Activated CD8-positive, alpha-beta memory T cell treated with anti-CD3 and anti-CD28 coated beads for 4 hours (primary cell): ENCODE results near the gene FAM118B.

Source experiments
- DNase-seq, 2 donors: peaks; one replicate each; pipeline ENCODE4 v3.0.0-alpha.2; 2020; ENCODE audit warnings: low read depth in 2 of 2

FAM118B gene

GRCh38 chr11:126186708-126187529 is 24.7 kb upstream of the FAM118B start:
- no peak for DNase-seq

- no peak for DNase-seq
Measured at GRCh38 chr11:126188332-126189108, 23.1 kb upstream of the FAM118B start.

GRCh38 chr11:126189109-126189929 is 22.3 kb upstream of the FAM118B start:
- no peak for DNase-seq

GRCh38 chr11:126190792-126191191 is 20.8 kb upstream of the FAM118B start:
- no peak for DNase-seq

DNA sequence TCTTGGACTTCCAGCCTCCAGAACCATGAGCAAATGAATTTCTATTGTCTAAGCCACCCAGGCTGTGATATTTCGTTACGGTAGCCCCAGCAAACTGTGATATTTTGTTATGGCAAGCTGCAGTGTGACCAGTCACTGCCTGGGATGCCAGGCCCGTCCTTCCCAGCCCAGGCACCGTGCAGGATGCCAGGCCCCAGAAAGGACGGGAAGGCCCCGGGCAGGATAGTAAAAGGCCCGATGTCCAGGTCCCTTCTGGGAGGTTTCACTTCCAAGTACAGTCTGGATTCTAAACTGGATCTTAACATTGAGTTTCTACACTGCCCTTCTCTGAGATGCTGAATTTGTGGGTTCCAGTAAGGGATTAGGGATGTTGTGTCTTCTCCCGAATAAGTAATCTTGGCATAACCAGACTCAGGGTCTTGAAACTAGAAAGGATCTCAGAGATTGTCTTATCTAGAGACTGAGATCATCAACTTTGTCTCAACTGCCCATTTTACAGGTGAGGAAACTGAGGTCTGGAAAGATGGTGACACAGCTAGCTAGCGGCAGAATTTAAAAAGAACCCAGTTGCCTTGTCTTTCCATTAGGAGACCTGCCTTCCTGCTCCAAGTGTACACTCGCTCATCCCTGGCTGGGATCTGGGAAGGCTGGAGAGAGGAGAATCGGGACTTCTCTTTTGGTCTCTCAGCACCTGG is 20.1 kb upstream of the FAM118B start:
- DNase-seq: no peak

- DNase-seq: no peak
Measured at GRCh38 chr11:126192361-126192760, 19.2 kb upstream of the FAM118B start.

- DNase-seq: no peak
Measured at GRCh38 chr11:126193038-126193478, 18.5 kb upstream of the FAM118B start.

GRCh38 chr11:126194121-126194543 is 17.4 kb upstream of the FAM118B start:
- no peak for DNase-seq

- no peak for DNase-seq
Measured at GRCh38 chr11:126195119-126195518, 16.5 kb upstream of the FAM118B start.

DNA sequence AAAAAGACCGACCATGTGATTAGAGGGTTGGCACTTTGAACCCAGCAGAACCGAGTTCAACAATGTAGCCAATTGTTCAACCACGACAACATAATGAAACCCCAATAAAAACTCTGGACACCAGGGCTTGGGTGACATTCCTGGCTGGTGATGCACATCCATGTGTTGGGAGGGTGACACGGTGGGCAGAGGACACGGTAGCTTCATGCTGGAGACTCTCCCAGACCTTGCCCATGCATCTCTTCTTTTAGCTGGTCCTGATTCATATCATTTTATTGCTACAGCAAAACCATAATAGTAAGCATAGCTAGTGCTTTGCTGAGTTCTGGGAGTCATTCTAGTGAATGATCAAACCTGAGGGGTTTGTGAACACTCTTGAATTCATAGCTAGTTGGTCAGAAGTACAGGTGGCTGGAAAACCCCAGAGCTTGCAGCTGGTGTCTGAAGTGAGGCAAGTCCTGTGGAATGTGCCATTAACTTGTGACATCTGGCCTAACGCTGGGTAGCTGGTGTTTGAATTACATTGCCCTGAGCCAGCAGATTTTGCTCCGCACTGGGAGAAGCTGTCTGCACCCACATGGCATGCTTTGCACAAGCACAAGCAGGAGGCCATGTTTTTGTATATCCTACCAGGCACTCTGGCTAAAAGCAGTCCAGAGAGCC is 14.2 kb upstream of the FAM118B start:
- DNase-seq: no peak

- no peak for DNase-seq
Measured at GRCh38 chr11:126198648-126199047, 12.9 kb upstream of the FAM118B start.

DNA sequence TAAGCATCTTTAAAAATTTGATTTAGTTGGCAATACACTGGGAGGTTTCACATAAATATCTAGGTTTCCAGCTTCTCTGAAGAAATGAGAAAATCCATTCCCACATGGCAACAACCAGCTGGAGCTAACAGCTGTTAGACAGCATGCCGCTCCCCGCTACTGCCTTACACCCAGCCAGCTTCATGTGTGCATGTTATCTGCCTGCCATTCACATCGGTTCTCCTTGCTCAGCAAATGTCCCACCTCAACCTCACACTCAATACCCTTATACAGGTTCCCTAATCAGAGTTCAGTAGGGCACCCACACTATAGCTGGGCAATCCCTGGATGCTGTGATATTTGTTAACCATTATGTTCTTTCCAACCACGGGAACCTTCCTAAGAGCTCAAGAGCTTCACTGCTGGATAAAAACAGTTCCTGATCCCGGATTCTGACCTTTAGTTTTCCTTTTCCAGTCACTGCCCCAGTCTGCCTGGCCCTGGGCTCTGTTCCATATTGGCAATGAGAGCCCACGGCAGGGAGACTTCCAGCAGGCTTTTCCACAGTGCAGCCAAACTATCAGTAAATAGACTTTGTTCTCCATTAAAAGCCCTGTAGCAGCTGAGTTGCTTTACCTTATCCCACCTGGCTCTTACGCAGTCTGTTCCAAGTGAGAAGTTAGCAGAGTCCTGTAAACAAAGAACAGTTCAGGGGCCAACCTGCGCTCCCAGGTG is 8.8 kb upstream of the FAM118B start:
- DNase-seq: no peak

DNA sequence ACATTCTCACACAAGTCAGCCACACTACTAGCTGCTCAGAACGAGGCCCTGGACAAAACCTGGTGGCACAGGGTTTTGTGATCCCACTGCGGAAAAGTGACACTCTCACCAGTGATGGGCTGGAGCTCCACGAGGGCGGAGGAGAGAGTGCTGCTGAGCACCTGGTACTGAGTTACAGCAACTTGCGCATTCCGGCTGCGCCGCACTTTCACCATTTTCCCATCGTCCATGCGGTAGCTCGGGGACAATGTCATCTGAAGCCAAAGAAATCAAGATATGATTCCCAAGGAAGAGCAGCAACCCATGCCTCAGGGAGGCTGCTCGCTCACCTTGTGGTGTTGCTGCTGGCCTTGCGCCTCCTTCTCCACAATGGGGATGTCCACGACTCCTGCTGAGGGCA is 6.2 kb upstream of the FAM118B start:
- DNase-seq: no peak

- DNase-seq: no peak
Measured at GRCh38 chr11:126207896-126208295, 3.7 kb upstream of the FAM118B start.

DNA sequence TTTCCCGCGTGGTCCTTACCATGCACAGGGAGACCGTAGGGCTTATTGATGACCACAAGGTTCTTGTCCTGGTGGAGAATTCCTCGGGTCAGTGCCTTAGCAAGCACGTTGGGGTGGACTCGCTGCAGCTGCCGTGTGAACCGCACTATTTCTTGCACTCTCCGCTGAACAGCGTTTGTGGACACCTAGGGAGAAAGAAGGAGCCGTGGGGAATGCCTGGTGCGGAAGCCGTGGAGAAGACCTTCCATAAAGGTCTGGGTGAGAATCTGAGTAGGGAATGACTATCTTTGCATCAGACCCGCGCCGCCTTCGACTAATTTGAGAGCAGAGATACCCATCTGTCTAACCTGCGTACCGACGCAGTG is 729 bp upstream of the FAM118B start:
- DNase-seq: no peak

DNA sequence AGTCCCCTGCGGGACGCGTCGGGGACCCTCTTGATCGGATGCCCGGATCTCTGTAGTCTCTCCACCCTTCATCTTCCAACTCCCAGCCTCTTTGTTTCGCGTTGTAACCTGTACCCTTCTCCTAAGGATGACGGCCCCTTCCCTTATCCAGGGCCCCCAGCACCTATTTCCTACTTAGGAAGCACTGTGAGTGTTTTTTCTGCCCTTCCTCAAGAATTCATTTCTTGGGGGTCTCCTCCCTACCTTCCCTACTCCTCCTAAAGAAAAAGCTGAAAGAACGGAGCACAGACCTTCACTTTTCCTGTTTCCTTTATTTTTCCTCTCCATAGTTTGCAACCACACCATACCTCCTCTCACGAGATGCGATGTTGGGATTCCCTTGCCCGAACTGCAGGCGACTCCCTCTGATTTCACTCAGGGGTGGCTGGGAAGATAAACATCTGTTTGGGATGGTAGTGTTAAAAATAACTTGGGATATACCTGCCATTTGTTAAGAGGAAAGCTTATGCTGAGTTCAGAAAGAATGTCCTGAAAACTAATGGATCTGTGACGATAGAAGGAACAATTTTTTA is 593 bp downstream of the FAM118B start:
- no peak for DNase-seq

DNA sequence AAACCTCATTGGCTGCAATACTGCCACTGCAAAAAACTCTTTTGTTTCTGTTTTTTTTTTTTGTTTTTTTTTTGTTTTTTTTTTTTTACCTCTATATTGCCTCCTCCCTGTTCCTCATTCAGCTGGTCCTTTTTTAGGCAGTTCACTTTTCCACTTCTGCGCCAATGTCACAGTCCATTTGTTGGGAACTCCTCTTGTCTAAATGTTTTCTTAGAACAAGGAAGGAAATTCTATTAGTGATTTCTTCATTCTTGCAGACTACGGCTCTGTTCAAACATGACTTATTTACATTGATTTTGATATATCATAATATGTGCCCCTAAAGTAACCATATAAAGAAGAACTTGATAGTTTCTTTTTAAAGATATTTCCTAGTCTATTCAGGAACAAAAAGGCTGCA is 2.9 kb downstream of the FAM118B start:
- no peak for DNase-seq

DNA sequence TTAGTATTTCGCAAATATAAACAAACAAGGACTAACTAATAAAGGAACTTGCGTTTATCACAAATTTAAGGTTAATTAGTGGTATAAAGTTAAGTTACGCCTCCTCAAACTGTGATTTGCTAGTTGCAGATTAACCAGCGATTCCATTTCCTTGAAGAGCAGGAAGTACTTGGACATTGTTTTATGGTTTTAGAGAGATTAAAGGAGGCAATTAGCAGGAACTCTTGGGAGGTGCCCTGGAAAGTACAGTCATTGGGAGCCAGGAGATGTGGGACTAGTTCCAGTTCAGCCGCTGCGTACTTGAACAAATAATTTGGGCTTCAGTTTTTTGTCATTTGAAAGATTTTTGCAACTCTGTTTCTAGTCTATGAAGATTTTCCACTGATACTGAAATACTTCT is 3.3 kb downstream of the FAM118B start:
- no peak for DNase-seq

DNA sequence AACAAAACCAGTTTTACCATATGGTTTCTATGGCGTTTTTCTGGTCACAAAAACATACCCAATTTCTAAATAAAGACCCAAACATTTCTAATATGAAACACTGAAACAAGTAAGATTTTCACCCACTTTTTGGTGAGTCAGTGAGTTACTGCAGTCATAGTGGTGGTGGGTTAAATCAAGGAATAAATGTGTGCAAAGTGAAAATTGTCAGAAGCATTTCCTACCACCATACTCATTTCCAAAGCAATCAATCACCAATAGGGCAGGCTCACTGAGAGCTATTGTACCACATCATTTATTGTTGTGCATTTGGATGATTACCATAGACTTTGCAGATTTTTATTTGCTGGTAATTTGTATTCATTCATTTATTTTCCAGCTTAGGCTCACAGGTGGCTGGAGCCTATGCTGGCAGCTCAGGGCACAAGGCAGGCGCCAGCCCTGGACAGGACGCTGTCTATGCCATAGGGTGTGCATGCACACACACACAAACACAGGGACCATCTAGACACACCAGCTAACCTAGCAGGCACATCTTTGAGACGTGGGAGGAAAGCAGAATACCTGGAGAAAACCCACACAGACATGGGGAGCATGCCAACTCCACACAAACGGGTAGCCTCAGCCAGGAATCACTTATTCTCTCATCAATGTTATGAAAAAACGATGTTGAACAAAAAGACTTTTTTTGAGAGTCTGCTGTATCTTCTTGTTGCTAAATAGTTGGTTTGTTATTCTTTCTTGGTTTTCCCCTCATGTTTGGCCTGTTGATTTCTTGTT is 5.1 kb downstream of the FAM118B start:
- DNase-seq: no peak
